CD4-positive, alpha-beta memory T cell (primary cell): ENCODE measurements around the gene KLHL17. TPM values are rescaled to one million over a fixed set of nuclear protein-coding genes. Genes with fewer than 3 reads are reported as not detected.

Experiments
- CTCF ChIA-PET: fragments of 350-600 bp; sonication (Branson Sonifier 250); formaldehyde crosslinking; loops from one replicate; lab custom pipeline; 2021; ENCODE audit warnings: inconsistent platforms; ENCODE audit not compliant: partially characterized antibody; lab: Charles Lee
- POLR2A ChIA-PET: fragments of 350-600 bp; sonication (Branson Sonifier 250); formaldehyde crosslinking; loops from one replicate; lab custom pipeline; 2021; ENCODE audit not compliant: partially characterized antibody; lab: Charles Lee
- DNase-seq, 5 donors: peaks; one replicate each; pipeline versions ENCODE4 v3.0.0 to v3.0.0-alpha.2; 2020 to 2022; ENCODE audit warnings: mixed read lengths in 1 of 5
- H3K27ac ChIP-seq: one replicate; pipeline ENCODE4 v1.7.0; 2013; ENCODE audit warnings: low read depth, low read length
- H3K27me3 ChIP-seq: 2 replicates; pipeline ENCODE4 v1.7.0; 2013; ENCODE audit warnings: mild to moderate bottlenecking, low read length, moderate library complexity; ENCODE audit not compliant: insufficient read depth
- H3K36me3 ChIP-seq: 2 replicates; pipeline ENCODE4 v1.7.0; 2013; ENCODE audit warnings: mild to moderate bottlenecking, low read length, moderate library complexity; ENCODE audit not compliant: insufficient read depth
- H3K4me1 ChIP-seq: 2 replicates; pipeline ENCODE4 v1.7.0; 2013; ENCODE audit warnings: mild to moderate bottlenecking, low read length, moderate library complexity; ENCODE audit not compliant: insufficient read depth
- H3K4me3 ChIP-seq, 2 donors: one replicate each; pipeline ENCODE4 v1.7.0; 2013; ENCODE audit warnings: low read length in 2 of 2, mild to moderate bottlenecking in 1 of 2
- H3K9me3 ChIP-seq, 2 donors: one replicate each; pipeline ENCODE4 v1.7.0; 2013; ENCODE audit warnings: low read length in 2 of 2, control low read depth in 1 of 2; ENCODE audit not compliant: control insufficient read depth in 1 of 2
- H3K27ac Mint-ChIP-seq, 7 donors: one replicate each; pipeline ENCODE4 v1.8.0; 2020 to 2021; ENCODE audit warnings: mixed read lengths in 7 of 7, mild to moderate bottlenecking in 6 of 7, inconsistent platforms in 3 of 7, moderate library complexity in 3 of 7
- H3K27me3 Mint-ChIP-seq, 2 donors: one replicate each; pipeline ENCODE4 v1.8.0; 2020 to 2021; ENCODE audit warnings: mixed read lengths in 2 of 2
- H3K36me3 Mint-ChIP-seq, 2 donors: one replicate each; pipeline ENCODE4 v1.8.0; 2020 to 2021; ENCODE audit warnings: mixed read lengths in 2 of 2, inconsistent platforms in 1 of 2, mild to moderate bottlenecking in 1 of 2
- H3K4me1 Mint-ChIP-seq, 4 donors: one replicate each; pipeline ENCODE4 v1.8.0; 2020 to 2021; ENCODE audit warnings: mixed read lengths in 4 of 4, mild to moderate bottlenecking in 1 of 4
- H3K4me3 Mint-ChIP-seq, 8 donors: one replicate each; pipeline ENCODE4 v1.8.0; 2020 to 2021; ENCODE audit warnings: mixed read lengths in 8 of 8, mild to moderate bottlenecking in 7 of 8, moderate library complexity in 6 of 8, inconsistent platforms in 3 of 8
- H3K9me3 Mint-ChIP-seq, 8 donors: one replicate each; pipeline ENCODE4 v1.8.0; 2020 to 2021; ENCODE audit warnings: mixed read lengths in 8 of 8, mild to moderate bottlenecking in 5 of 8, inconsistent platforms in 3 of 8, moderate library complexity in 1 of 8
- intact Hi-C: fragments of 100-400 bp; cut with micrococcal nuclease; formaldehyde crosslinking; loops from one replicate; pipeline ENCODE4 v1.15.1; 2023
- polyA plus RNA-seq, 2 donors: library from polyadenylated mRNA; unstranded; fragments of 300-500 nt; fragmentation: Illumina TruSeq; gene quantifications; one replicate each; pipeline ENCODE4 v1.2.3, GENCODE V29; 2021
- total RNA-seq, 2 experiments: library from RNA; stranded (reverse); gene quantifications; one replicate each; pipeline ENCODE4 v1.2.3, GENCODE V29; 2021

KLHL17 gene
- total and polyA plus RNA-seq, 4 experiments from 2014 or later: 0.89 to 46.5 (median 22.6) TPM

- ChIA-PET POLR2A (no interaction called here), CTCF (no interaction called here)
- H3K4me1 ChIP-seq: peaks cover 7% of the 10 kb centered on the region
- no peaks in the 10 kb centered on the region for H3K36me3 Mint-ChIP-seq
- DNase-seq: no peak
- H3K9me3 ChIP-seq: no peaks in the 10 kb centered on the region
- peaks cover 2 to 5% (median 3%) of the 10 kb centered on the region in 4 donors for H3K4me1 Mint-ChIP-seq
- no peak overlapping the region for H3K4me3 ChIP-seq
- no peaks in the 10 kb centered on the region for H3K9me3 Mint-ChIP-seq
- H3K4me3 Mint-ChIP-seq: no peak overlapping the region
- peaks cover 10 to 21% of the 10 kb centered on the region in 2 donors for H3K27me3 Mint-ChIP-seq
- peaks cover 10% of the 10 kb centered on the region for H3K27me3 ChIP-seq
- no peaks in the 10 kb centered on the region for H3K36me3 ChIP-seq
- no peak overlapping the region for H3K27ac Mint-ChIP-seq
- intact Hi-C loops: no loop called here
- H3K27ac ChIP-seq: no peak overlapping the region
Observed at GRCh38 chr1:929712-930632, 30.4 kb upstream of the KLHL17 start.

GRCh38 chr1:930633-931138, 29.7 kb upstream of the KLHL17 start:
- H3K4me3 Mint-ChIP-seq: no peak overlapping the region
- ChIA-PET CTCF (no interaction called here), POLR2A (no interaction called here)
- no peak overlapping the region for H3K27ac Mint-ChIP-seq
- Histone ChIP-seq H3K36me3 (no peaks in the 10 kb centered on the region), H3K27ac (no peak overlapping the region), H3K27me3 (peaks cover 10% of the 10 kb centered on the region), H3K4me3 (no peak overlapping the region), H3K9me3 (no peaks in the 10 kb centered on the region), H3K4me1 (peaks cover 4% of the 10 kb centered on the region)
- H3K27me3 Mint-ChIP-seq: peaks cover 12 to 24% of the 10 kb centered on the region in 2 donors
- DNase-seq: no peak
- intact Hi-C loops: no loop called here
- no peaks in the 10 kb centered on the region for H3K9me3 Mint-ChIP-seq
- no peaks in the 10 kb centered on the region for H3K36me3 Mint-ChIP-seq
- peaks cover 2 to 7% (median 4%) of the 10 kb centered on the region in 4 donors for H3K4me1 Mint-ChIP-seq

GRCh38 chr1:931380-932172, 28.8 kb upstream of the KLHL17 start:
- Histone ChIP-seq H3K36me3 (no peaks in the 10 kb centered on the region), H3K4me3 (no peak overlapping the region), H3K27me3 (peaks cover 1% of the 10 kb centered on the region), H3K4me1 (no peaks in the 10 kb centered on the region), H3K27ac (no peak overlapping the region), H3K9me3 (no peaks in the 10 kb centered on the region)
- no peak for DNase-seq
- ChIA-PET CTCF (no interaction called here), POLR2A (interaction anchor here (1.2 kb wide), 1 partner anchor 11 kb away, joined by 4 read pairs; no protein-coding TSS in a partner anchor)
- Mint-ChIP-seq H3K4me3 (no peak overlapping the region), H3K9me3 (no peaks in the 10 kb centered on the region), H3K4me1 (peaks cover 0 to 4% (median 4%) of the 10 kb centered on the region in 4 donors), H3K36me3 (no peaks in the 10 kb centered on the region), H3K27ac (no peak overlapping the region), H3K27me3 (peaks cover 6 to 18% of the 10 kb centered on the region in 2 donors)
- intact Hi-C loops: no loop called here

- intact Hi-C loops: no loop called here
- Histone ChIP-seq H3K27ac (no peak overlapping the region), H3K4me1 (no peaks in the 10 kb centered on the region), H3K27me3 (no peaks in the 10 kb centered on the region), H3K36me3 (no peaks in the 10 kb centered on the region), H3K4me3 (no peak overlapping the region), H3K9me3 (no peaks in the 10 kb centered on the region)
- no peak for DNase-seq
- Mint-ChIP-seq H3K9me3 (no peaks in the 10 kb centered on the region), H3K36me3 (no peaks in the 10 kb centered on the region), H3K4me3 (no peak overlapping the region), H3K4me1 (peaks cover 0 to 4% (median 4%) of the 10 kb centered on the region in 4 donors), H3K27me3 (peaks cover 3 to 15% of the 10 kb centered on the region in 2 donors), H3K27ac (no peak overlapping the region)
- POLR2A ChIA-PET: interaction anchor here (1.2 kb wide), 1 partner anchor 10 kb away, joined by 4 read pairs; no protein-coding TSS in a partner anchor
- CTCF ChIA-PET: no interaction called here
Observed at GRCh38 chr1:932173-932510, 28.2 kb upstream of the KLHL17 start.

GRCh38 chr1:932776-933602, 27.4 kb upstream of the KLHL17 start:
- Histone ChIP-seq H3K4me3 (no peak overlapping the region), H3K9me3 (no peaks in the 10 kb centered on the region), H3K27me3 (no peaks in the 10 kb centered on the region), H3K4me1 (no peaks in the 10 kb centered on the region), H3K36me3 (no peaks in the 10 kb centered on the region), H3K27ac (no peak overlapping the region)
- Mint-ChIP-seq H3K4me1 (peaks cover 0 to 4% (median 4%) of the 10 kb centered on the region in 4 donors), H3K27ac (no peak overlapping the region), H3K9me3 (no peaks in the 10 kb centered on the region), H3K4me3 (no peak overlapping the region), H3K27me3 (peaks cover 3 to 12% of the 10 kb centered on the region in 2 donors), H3K36me3 (no peaks in the 10 kb centered on the region)
- CTCF ChIA-PET: no interaction called here
- intact Hi-C loops: no loop called here
- POLR2A ChIA-PET: no interaction called here
- no peak for DNase-seq

GRCh38 chr1:933603-933940, 26.8 kb upstream of the KLHL17 start:
- H3K4me1 Mint-ChIP-seq: peaks cover 0 to 4% (median 4%) of the 10 kb centered on the region in 4 donors
- H3K36me3 Mint-ChIP-seq: no peaks in the 10 kb centered on the region
- Histone ChIP-seq H3K27ac (no peak overlapping the region), H3K4me3 (no peak overlapping the region), H3K4me1 (no peaks in the 10 kb centered on the region), H3K27me3 (no peaks in the 10 kb centered on the region), H3K36me3 (no peaks in the 10 kb centered on the region), H3K9me3 (no peaks in the 10 kb centered on the region)
- ChIA-PET CTCF (no interaction called here), POLR2A (no interaction called here)
- H3K4me3 Mint-ChIP-seq: no peak overlapping the region
- no peak overlapping the region for H3K27ac Mint-ChIP-seq
- no peaks in the 10 kb centered on the region for H3K9me3 Mint-ChIP-seq
- peaks cover 3 to 13% of the 10 kb centered on the region in 2 donors for H3K27me3 Mint-ChIP-seq
- intact Hi-C loops: no loop called here
- no peak for DNase-seq
